Measurements from ENCODE around the gene PGAP6. TPM values are rescaled to one million over a fixed set of nuclear protein-coding genes. Genes with fewer than 3 reads are reported as not detected.
A peak's percentile ranks its signal among the peaks of the same experiment; 100 is the strongest.

PGAP6 gene
- total and polyA plus RNA-seq, 2 of the 13 experiments (the other 11 are each of a cell fraction or from before 2014, with no cell fraction given) = 52.7 to 136 TPM

DNA sequence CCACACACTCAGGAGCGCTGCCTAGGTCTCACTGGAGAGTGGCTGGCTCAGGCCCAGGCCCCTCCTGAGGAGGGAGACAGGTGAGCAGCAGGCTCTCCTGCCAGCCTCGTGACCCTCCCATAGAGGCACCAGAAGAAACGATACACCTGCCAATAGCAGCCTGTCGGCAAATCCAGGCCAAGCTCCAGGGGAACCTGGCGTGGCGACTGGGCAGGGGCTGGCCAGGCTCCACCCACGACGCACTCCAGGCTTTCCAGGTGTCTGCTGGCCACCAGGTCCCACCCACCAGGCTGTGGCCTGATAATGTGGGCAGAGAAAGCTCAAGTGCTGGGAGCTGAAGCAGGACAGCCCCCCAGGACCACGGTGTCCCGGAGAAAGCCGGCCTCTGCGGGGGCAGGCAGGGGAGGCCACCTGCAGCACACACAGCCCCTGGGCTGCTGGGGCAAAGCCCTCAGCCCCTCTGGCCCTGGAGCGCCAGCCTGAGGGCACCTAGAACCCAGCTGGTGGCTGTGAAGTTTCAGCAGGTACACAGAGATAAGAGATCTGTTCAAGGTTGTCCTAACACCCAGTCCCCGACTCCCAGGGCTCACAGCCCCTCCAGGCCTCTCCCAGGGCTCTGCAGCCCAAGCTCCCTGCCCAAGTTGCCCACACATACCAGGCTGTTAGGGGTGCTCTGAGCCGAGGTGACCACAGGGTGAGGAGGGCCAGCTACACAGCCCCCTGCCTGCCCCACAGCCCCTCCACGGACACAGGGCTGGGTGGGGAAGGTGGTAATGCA is 2.4 kb downstream of the PGAP6 start (continued):
- 0 out of 2 replicates have a peak, but pooled peaks have one; percentile 22 for TF ChIP-seq SAP130 (CRISPR knock-in tag; IDR thresholded peaks at IDR 0.05; ENCODE audit: low read depth)
- 0 out of 2 replicates have a peak, but pooled peaks have one; percentile 5 for TF ChIP-seq DR1 (CRISPR knock-in tag; IDR thresholded peaks at IDR 0.05)
- TF ChIP-seq GATAD2A (CRISPR knock-in tag; IDR thresholded peaks at IDR 0.05) = peak; percentile 39; the same call in 1 of the 2 replicates
- TF ChIP-seq SALL1 (CRISPR knock-in tag; IDR thresholded peaks at IDR 0.05) = peak; percentile 22; the same call in 1 of the 2 replicates
- TF ChIP-seq SOX13 (IDR thresholded peaks at IDR 0.05) = no peak
- peak in 1 of 2 experiments; percentile 14; a peak in 1 of 4 replicates for TF ChIP-seq SOX13 (CRISPR knock-in tag; conservative IDR thresholded peaks at IDR 0.05 in 1 of 2, IDR thresholded peaks at IDR 0.05 in 1 of 2)

DNA sequence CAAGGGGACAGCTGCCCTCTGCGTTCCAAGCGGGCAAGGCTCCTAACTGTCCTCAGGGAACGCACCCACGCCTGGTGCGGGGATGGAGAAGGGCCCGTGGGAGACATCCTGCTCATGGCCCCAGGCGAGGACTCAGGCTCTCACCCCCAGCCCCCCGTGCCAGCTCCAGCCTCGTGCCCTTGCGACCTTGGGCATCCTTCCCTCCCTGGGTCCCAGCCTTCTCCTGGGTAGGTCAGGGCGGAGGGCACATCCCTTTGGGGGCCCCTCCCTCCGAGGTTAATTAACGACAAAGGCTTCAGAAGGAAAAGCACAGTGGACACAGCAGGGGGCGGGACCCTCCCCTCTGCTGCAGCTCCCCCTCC is 3.0 kb downstream of the PGAP6 start:
- Histone ChIP-seq H3K79me2 (ENCODE audit: insufficient read depth, low read length) (peaks cover 16% of the 10 kb centered on the region), H4K20me1 (ENCODE audit: insufficient read depth, low read length) (no peaks in the 10 kb centered on the region), H3K27me3 (ENCODE audit: control insufficient read depth in 1 of 2, insufficient read depth in 2 of 2, low read length in 2 of 2) (no peaks in the 10 kb centered on the region), H3K4me1 (ENCODE audit: insufficient read depth, low read length) (peaks cover 32% of the 10 kb centered on the region), H2AFZ (ENCODE audit: low read length) (no peak overlapping the region), H3K27ac (ENCODE audit: extremely low read length, insufficient read depth, low read length) (no peak overlapping the region), H3K4me3 (replicated peaks in 1 of 3; ENCODE audit: insufficient read depth in 1 of 3, low read depth in 2 of 3, low read length in 3 of 3) (no peak overlapping the region), H3K36me3 (replicated peaks in 1 of 2; ENCODE audit: control insufficient read depth in 1 of 2, insufficient read depth in 2 of 2, low read length in 2 of 2) (peaks cover 16 to 22% of the 10 kb centered on the region in 2 experiments; a peak in 4 of 5 replicates), H3K9me3 (ENCODE audit: low read length) (no peaks in the 10 kb centered on the region), H3K9ac (ENCODE audit: insufficient read depth, low read depth, low read length) (0 out of 2 replicates have a peak overlapping the region, but pooled peaks have one; percentile 4), H3K4me2 (ENCODE audit: low read depth, low read length) (peak overlapping the region; percentile 10; the same call in 1 of the 2 replicates)
- FAIRE-seq (no peak), DNase-seq (ENCODE audit: low spot score) (no peak), ATAC-seq (no peak)
- intact Hi-C loops (cut with micrococcal nuclease; ENCODE audit: unreplicated experiment) (no loop called here), in situ Hi-C loops (cut with HindIII; ENCODE audit: extremely low pct_ligation_motif_present, low pct_unique_long_range_greater_than_20kb) (no loop called here)
- no peak for TF ChIP-seq POLR2AphosphoS2 (IDR thresholded peaks at IDR 0.05; ENCODE audit: low read depth, low read length)
- TF ChIP-seq, protein P1, sequence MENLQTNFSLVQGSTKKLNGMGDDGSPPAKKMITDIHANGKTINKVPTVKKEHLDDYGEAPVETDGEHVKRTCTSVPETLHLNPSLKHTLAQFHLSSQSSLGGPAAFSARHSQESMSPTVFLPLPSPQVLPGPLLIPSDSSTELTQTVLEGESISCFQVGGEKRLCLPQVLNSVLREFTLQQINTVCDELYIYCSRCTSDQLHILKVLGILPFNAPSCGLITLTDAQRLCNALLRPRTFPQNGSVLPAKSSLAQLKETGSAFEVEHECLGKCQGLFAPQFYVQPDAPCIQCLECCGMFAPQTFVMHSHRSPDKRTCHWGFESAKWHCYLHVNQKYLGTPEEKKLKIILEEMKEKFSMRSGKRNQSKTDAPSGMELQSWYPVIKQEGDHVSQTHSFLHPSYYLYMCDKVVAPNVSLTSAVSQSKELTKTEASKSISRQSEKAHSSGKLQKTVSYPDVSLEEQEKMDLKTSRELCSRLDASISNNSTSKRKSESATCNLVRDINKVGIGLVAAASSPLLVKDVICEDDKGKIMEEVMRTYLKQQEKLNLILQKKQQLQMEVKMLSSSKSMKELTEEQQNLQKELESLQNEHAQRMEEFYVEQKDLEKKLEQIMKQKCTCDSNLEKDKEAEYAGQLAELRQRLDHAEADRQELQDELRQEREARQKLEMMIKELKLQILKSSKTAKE (CRISPR knock-in tag; IDR thresholded peaks at IDR 0.05; ENCODE audit: borderline replicate concordance) = no peak
- no TSS peak for BruUV-seq (replicated peaks)
- ChIA-PET CTCF (ENCODE audit: low intra/inter-chr PET ratio, low total read pairs) (no interaction called here), POLR2A (interaction anchor here (1.0 to 5.9 kb wide), 2 partner anchors 8 to 148 kb away, joined by 3 to 27 read pairs; partner anchors contain the start of gene MRPL28)
- WGBS (ENCODE audit: low lambda C conversion rate) = 65% methylated on average over 7 of the region's 14 CpGs
